HG03060 (cell line): ENCODE data around the gene ZNF8.
"Not testable (repeated sequence)": the region's sequence is repeated elsewhere in the genome, so short reads cannot be mapped to it uniquely, and the experiment has no call there.

Experiments
- ATAC-seq: cut with Tn5 transposase; IDR thresholded peaks from one replicate; pipeline ENCODE4 v1.9.1; 2021; ENCODE audit warnings: low read depth, moderate number of reproducible peaks; ENCODE audit not compliant: unreplicated experiment

ZNF8 gene

DNA sequence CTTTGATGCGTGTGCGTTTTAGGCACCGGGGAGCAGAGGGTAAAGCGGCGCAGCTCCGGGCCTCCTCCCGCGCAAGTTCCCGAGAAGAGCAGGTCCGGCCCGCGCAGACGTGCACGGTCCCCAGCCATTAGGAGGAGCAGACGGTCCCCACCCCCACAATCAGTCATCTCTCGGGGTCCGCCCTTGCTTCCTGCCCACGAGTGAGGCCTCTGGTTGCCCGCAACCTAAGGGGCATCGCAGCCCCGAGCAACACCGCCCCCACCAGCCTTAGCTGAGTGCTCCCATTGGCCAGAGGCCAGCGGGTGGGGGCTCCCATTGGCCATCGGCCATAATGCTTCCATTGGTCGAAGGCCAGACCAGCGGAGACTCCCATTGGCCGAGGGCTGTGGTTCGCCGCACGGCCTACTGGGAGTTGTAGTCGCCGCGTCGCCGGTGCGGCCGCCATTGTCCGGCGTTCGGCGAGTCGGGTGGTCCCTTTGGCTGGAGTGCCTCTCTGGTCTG lies at the start of gene ZNF8:
TSS of gene ZNF8 (plus strand) at position 415 of the 501 bp plus-strand sequence. CDS start 127 bp downstream, outside the sequence.
- peak; percentile 92 for ATAC-seq

DNA sequence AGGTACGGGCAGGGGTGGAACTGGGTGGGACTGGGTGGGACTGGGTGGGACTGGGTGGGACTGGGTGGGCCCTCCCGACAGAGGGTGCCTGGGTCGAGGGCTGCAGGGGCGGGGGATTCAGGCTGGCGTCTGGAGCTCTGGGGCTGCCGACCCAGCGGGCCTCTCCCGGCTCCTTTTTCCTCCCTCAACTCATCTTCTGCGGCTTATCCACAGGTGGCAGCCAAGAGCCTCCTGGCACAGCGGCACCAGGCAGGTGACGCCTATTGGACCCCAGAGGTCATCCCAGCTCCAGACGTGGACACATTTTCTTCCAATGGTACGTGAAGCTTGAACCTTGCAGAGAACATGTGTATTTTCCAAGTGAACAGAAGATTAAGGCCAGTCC lies 49.5 kb upstream of the ZNF8 start:
- ATAC-seq = no peak

DNA sequence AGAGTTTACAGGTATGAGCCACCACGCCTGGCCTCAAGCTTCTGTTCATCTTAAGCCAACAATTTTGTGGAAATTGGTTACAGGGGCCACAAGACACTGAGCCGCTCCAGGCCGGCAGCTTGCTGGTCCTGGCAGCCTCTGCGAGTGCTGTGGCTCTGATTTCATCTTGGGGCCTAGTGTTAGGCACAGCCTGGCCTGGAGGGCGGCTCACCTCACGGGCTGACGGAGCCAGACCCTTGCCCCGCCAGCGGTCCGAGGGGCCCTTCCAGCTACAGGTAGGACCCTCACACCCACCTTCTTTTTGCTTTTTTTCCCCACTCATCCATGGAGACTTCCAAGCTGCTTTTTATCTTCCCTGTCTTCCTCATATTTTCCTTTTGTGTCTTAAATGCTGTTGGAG lies 41.4 kb upstream of the ZNF8 start:
- no peak for ATAC-seq

DNA sequence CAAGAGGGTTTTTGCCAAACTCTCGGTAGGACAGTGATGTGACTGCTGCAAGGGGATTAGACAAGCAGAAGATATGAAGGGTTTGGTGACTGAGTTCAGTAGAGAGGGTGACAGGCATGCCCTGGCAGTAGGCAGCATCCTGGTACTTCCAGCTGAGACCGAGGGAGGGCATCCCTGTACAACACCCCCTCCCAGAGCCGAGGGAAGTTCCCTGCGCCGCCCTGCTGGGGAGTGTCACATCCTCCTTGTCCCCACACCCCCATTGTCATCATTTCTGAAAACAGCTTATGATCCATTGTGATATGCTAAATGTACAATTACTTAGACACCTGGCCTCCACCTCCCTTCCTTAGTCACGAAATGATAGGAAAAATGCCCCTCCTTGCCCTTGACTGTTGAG lies 35.4 kb upstream of the ZNF8 start:
- ATAC-seq = no peak

DNA sequence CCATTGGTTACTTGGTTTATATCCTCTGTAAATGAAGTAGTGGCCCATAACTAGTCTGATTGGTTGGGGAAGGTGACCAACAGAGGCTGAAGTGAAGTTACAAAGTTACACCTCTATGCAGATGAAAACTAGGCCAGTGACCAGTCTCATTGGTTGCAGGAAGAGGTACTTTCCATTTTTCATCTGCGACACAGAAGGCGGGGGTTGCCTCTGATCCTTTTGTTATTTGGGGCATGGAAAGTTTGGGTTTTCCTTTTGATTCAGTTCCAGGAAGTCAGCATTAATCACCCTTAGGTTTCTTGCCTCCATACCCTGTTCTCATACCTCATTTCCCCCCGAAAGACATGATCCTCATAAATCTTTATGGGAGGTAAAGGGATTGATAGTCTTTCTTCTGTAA lies 29.9 kb upstream of the ZNF8 start:
- no peak for ATAC-seq

DNA sequence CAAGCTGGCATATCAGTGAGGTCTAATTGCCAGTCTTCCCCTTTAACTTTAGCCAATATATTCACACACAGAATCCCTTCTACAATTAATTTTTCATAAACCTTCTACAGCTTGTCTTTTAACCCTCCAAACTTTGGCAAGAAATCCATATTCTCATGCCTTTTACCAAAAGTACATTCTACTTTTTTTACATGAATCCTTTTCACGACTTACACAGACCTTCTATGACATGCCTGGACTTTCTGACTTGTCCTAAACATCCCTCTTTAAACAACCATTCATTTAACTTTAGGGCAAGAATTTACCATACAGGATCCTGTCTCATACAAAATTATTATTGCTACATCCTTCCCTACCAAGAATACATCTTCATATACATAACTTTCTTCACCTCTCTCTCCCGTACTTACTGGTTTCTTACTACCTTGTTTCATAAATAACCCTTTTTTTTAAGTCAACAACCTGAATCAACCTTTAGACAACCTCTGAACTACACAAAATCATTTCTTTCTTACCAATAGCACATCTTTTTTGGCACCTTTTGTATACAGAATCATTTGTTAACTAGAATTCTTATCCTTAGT lies 26.6 kb upstream of the ZNF8 start:
- no peak for ATAC-seq

DNA sequence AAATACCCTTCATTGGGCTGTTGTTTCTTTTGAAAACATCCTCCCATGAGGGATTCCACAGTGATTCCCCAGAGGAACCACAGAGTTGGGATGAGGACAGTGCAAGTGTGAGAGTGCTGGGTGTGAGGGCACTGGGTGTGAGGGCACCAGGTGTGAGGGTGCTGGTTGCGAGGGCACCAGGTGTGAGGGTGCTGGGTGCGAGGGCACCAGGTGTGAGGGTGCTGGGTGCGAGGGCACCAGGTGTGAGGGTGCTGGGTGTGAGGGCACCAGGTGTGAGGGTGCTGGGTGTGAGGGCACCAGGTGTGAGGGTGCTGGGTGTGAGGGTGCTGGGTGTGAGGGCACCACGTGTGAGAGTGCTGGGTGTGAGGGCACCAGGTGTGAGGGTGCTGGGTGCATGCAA lies 20.5 kb upstream of the ZNF8 start:
- ATAC-seq = not testable (repeated sequence)

DNA sequence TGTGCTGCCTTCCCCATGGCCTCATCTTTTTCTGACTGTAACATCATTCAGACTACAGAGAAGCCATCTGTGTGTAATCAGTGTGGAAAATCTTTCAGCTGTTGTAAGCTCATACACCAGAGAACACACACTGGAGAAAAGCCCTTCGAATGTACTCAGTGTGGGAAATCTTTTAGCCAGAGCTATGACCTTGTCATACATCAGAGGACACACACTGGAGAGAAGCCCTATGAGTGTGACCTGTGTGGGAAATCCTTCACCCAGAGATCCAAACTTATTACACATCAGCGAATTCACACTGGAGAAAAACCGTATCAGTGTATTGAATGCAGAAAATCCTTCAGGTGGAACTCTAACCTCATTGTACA lies 17.2 kb upstream of the ZNF8 start:
- ATAC-seq = no peak

DNA sequence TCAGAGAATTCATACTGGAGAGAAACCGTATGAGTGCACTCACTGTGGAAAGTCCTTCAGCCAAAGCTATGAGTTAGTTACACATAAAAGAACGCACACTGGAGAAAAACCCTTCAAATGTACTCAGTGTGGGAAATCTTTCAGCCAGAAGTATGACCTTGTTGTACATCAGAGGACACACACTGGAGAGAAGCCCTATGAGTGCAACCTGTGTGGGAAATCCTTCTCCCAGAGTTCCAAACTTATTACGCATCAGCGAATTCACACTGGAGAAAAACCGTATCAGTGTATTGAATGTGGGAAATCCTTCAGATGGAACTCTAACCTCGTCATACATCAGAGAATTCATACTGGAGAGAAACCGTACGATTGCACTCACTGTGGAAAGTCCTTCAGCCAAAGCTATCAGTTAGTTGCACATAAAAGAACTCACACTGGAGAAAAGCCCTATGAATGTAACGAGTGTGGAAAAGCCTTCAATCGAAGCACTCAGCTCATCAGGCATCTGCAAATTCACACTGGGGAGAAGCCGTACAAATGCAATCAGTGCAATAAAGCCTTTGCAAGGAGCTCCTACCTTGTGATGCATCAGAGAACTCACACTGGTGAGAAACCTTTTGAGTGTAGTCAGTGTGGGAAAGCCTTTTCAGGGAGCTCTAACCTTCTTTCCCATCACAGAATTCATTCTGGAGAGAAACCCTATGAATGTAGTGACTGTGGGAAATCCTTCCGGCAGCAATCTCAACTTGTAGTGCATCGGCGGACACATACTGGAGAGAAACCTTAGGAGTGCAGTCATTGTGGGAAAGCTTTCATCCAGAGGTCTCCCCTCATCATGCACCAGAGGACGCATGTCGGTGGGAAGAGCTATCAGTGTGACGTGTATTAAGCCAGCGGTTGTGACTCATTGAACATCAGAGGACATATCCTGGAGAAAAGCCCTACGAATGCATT lies 16.5 kb upstream of the ZNF8 start:
- no peak for ATAC-seq

DNA sequence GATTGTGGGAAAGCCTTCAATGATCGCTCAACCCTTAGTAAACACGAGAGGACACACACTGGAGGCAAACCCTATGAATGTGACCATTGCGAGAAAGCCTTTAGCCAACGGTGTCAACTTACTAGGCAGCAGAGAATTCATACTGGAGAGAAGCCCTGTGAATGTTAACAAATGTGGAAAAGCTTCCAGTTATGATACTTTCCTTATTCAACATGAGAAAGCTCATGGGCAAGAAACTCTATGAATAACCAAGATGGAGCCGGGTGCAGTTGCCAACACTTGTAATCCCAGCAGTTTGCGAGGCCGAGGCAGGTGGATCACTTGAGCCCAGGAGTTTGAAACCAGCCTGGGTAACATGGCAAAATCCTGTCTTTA lies 15.8 kb upstream of the ZNF8 start:
- ATAC-seq = no peak

DNA sequence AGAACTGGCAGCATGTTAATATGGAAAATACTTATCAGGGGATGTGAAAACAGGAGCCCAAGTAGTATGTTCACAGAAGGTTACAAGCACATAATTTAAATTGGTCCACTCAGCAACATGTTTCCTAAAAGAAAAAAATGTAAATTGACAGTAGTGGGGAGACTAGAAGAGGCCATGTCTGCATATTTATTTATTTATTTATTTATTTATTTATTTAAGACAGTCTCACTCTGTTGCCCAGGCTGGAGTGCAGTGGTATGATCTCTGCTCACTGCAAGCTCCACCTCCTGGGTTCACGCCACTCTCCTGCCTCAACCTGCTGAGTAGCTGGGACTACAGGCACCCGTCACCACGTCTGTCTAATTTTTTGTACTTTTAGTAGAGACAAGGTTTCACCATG lies 13.7 kb upstream of the ZNF8 start:
- no peak for ATAC-seq

DNA sequence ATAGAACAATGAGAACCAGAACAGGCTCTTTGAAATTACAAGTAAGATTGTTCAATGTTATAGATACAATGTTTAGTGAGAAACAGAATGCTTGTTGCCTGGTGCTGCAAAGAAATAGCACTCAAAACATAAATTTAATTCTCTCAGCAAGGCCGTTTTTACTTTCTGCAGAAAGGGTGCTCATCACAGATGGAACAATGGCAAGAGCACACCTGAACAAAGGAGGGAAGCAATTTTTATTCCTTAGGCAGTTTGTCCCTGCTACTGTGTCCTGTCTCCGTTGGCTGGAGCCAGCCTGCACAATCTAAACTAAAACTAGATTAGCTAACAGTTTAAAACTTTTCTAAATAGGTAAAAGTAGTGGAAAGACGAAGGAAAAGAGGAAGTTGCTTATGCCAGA lies 10.4 kb upstream of the ZNF8 start:
- no peak for ATAC-seq

DNA sequence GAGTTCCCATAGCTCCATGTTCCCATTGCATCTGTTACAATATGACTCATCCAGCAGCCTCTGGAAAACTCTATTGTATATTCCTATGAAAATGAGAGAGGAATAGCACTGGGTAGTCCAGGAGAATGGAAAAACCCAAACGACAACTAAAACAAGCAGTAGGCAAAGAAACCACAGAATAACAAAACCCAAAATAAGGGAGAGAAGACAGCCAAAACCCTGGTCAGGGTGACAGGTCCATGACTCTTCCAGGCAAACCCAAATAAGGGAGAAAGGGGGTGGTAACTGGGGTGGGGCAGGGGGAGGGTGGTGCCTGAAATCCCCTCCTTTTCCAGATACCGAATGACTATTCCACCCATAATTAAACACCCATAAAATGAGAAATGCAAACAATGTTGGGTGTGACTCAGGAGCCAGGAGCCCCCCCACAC lies 4.0 kb upstream of the ZNF8 start:
- ATAC-seq = no peak

DNA sequence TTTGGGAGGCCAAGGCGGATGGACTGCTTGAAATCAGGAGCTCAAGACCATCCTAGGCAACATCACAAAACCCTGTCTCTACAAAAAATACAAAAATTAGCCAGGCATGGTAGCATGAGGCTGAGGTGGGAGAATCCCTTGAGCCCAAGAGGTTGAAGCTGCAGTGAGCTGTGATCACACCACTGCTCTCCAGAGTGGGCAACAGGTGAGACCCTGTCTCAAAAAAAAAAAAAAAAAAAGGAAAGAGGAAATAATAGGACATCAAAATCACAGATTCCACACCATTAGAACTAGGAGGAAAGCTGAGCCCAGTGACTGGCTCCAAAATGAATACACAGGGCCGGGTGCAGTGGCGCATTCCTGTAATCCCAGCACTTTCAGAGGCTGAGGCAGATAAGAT lies 3.2 kb upstream of the ZNF8 start:
- no peak for ATAC-seq

DNA sequence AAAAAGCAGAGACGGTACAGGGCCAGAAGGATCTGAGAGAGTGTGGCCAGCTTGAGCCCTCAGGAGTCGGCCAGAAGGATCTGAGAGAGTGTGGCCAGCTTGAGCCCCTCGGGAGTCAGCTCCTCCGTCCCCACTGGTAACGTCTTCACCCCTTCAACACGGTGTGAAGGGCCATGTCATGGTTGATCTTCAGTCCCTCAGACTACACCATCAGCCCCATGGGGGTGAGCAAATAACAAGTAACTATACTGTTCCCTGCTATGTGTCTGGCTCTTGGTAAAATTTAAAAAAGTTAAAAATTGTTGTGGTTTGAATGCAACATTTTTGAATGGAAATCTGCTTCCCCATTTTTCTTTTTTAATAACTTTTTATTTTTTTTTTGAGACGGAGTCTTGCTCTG lies 1.6 kb upstream of the ZNF8 start:
- ATAC-seq = no peak

DNA sequence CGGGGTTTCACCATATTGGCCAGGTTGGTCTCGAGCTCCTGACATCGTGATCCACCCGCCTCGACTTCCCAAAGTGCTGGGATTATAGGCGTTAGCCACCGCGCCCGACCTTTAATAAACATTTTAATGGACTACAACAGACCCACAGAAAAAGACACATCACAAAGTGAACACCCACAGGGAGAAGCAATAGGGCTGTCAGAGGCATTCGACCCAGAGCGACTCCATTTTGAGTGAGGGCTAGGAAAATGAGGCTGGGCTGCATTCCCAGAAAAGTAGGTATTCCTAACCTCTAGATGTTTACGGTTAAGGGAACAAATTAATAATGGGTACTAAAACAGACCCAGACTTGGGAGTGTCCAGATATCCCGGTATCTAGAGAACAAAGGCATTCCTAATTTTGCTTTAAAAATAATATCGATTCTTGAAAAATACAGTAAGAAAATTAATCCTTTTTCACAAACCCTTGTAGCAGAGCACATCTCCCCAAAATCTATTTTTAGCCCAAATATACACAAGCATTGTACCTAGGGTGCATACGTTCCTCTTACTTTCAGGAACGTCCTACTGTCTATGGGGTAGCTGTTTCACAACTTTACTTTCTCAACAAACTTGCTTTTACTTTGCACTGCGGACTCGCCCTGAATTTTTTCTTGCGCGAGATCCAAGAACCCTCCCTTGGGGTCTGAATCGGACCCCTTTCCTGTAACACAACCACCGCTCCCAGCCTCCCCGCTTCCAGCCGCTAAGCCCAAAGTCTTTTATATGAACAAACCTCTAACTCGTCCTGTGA lies 811 bp upstream of the ZNF8 start:
- ATAC-seq = peak; percentile 8

DNA sequence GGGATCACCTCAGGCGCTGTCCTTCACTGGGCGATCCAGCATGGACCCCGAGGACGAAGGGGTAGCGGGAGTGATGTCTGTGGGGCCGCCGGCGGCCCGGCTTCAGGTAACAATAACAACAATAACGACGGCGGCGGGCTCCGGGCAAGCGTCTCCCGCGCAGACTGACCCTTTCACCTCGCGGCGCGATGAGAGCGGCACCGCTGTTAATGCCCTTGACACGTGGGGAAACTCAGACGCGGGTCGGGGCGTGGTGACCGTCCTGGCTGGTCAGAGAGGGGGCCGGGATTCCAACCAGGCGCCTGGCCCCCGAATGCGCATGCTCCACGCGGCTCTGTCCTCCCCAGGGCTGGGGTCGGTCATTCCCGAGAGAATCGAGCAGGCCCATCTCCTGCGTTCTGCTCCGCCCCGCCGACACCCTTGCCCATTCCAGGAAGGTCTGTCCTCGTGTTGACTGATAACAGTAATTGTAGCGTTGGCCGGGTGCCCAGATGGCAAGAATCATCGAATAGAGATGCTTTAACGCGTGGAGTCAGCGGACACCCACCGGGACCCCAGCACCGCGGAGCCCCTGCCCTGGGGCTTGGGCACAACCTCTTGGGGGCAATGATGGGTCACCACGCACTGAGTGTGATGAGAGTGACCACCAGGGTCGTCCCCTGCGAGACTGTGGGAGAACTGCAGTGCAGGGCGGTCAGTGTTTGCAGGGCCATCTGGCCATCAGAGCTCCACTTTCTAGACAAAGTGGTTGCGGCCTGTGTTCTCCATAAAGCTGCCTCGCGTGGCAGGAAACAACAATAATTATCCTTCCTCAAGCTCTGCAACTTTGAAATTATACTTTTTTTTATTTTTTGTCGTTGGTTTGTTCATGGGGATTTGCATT lies 528 bp downstream of the ZNF8 start:
- ATAC-seq = no peak

DNA sequence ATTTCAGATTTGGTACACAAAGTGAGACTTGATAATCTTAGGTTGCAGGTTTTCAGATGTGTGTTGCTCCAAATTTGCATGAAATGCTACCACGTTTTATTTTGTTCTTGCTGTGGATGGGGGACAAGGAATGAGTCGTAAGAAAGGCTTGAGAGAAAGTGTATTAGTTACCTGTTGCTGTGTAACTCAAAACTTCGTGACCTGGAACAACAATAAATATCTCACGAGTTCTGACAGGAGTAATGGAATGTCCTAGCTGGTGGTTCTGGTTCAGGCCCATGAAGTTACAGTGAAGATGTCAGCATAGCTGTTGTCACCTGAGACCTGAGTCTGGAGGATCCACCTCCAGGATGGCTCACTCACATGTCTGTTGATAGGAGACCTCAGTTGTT lies 1.2 kb downstream of the ZNF8 start:
- no peak for ATAC-seq

DNA sequence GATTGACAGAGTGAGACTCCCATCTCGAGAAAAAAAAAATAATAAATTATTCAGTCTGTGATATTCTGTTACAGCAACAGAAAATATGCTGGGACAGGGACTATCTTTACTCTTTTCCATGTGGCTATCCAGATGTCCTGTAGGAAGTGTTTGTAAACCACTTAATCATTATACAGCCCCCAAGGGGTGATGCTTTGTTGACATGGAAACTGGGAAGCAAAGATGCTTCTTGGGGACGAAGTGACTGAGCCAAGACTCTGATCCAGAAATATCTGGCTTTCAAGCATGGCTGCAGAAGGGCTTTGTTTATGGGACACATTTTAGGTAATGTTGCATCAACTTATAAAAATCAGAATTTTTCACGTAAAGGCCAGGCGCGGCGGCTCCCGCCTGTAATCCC lies 5.4 kb downstream of the ZNF8 start:
- no peak for ATAC-seq

DNA sequence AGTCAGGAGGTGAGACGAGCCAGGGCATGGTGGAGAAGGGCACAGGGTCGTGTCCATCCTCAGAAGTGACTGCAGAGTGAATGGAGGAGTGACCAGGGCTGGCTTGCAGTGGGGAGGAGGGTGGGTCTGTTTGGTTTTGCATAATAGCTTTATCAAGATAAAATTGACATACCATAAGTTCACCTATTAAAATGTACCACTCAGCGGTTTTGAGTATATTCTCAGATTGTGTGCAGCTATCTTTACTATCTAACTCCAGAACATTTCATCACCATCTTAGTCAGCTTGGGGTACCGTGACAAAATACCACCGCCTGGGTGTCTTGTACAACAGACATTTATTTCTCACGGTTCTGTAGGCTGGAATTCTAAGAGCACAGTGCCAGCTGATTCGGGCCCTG lies 13.2 kb downstream of the ZNF8 start:
- no peak for ATAC-seq
